Naive thymus-derived CD8-positive, alpha-beta T cell (primary cell): Measurements from ENCODE around the gene VPS16. TPM values are rescaled to one million over a fixed set of nuclear protein-coding genes. Genes with fewer than 3 reads are reported as not detected.
"Not testable (repeated sequence)": the region's sequence is repeated elsewhere in the genome, so short reads cannot be mapped to it uniquely, and the experiment has no call there.

Source experiments
- ATAC-seq, 2 donors: fragments of 150-1000 bp; cut with Tn5 transposase in 1 of 2; sonication (Bioruptor Pico), chemical (Tn5 transposase) in 1 of 2; 1 replicate in 1 of 2; 2 replicates in 1 of 2; pipeline ENCODE4 v1.10.0; 2021; ENCODE audit warnings: mild to moderate bottlenecking in 2 of 2, moderate library complexity in 2 of 2
- POLR2A ChIA-PET: fragments of 350-600 bp; sonication (Branson Sonifier 250); formaldehyde crosslinking; loops from one replicate; lab custom pipeline; 2021; ENCODE audit warnings: antibody characterized with exemption; lab: Charles Lee
- DNase-seq, 10 donors: peaks; one replicate each; pipeline versions ENCODE4 v3.0.0 to v3.0.0-alpha.2; 2020 to 2022
- H3K27ac Mint-ChIP-seq, 10 donors: one replicate each; pipeline ENCODE4 v1.8.0; 2020 to 2022; ENCODE audit warnings: mild to moderate bottlenecking in 10 of 10, mixed read lengths in 10 of 10, moderate library complexity in 4 of 10, inconsistent platforms in 1 of 10
- H3K27me3 Mint-ChIP-seq, 5 donors: one replicate each; pipeline ENCODE4 v1.8.0; 2021 to 2022; ENCODE audit warnings: mixed read lengths in 5 of 5
- H3K36me3 Mint-ChIP-seq, 3 donors: one replicate each; pipeline ENCODE4 v1.8.0; 2020 to 2022; ENCODE audit warnings: mixed read lengths in 3 of 3, mild to moderate bottlenecking in 2 of 3, inconsistent platforms in 1 of 3
- H3K4me1 Mint-ChIP-seq, 4 donors: one replicate each; pipeline ENCODE4 v1.8.0; 2021 to 2022; ENCODE audit warnings: mixed read lengths in 4 of 4
- H3K4me3 Mint-ChIP-seq, 10 donors: one replicate each; pipeline ENCODE4 v1.8.0; 2020 to 2022; ENCODE audit warnings: mild to moderate bottlenecking in 10 of 10, mixed read lengths in 10 of 10, moderate library complexity in 6 of 10, inconsistent platforms in 1 of 10
- H3K9me3 Mint-ChIP-seq, 9 donors: one replicate each; pipeline ENCODE4 v1.8.0; 2020 to 2022; ENCODE audit warnings: mixed read lengths in 9 of 9, mild to moderate bottlenecking in 3 of 9, inconsistent platforms in 1 of 9, moderate library complexity in 1 of 9
- polyA plus RNA-seq, 3 donors: library from polyadenylated mRNA; unstranded; fragments of 300-500 nt; fragmentation: Illumina TruSeq; gene quantifications; one replicate each; pipeline ENCODE4 v1.2.3, GENCODE V29; 2021
- total RNA-seq, 8 experiments: library from RNA in 2 of 8; stranded (reverse) in 2 of 8; gene quantifications; one replicate each; pipeline ENCODE4 v1.2.3 and lab custom pipeline; 2021 to 2026

VPS16 gene
- total and polyA plus RNA-seq, 5 experiments from 2014 or later = 34.6 to 57.8 (median 40.6) TPM

- peak in 7 of 10 donors; percentile 42 to 76 (median 62) for DNase-seq
- POLR2A ChIA-PET = interaction anchor here (1.2 to 2.6 kb wide), 3 partner anchors 12 to 81 kb away, joined by 3 to 13 read pairs (median 6); partner anchors contain the start of genes PCED1A and VPS16
These were observed 18.5 kb upstream of the VPS16 start for GRCh38 chr20:2822073-2822472.

DNA sequence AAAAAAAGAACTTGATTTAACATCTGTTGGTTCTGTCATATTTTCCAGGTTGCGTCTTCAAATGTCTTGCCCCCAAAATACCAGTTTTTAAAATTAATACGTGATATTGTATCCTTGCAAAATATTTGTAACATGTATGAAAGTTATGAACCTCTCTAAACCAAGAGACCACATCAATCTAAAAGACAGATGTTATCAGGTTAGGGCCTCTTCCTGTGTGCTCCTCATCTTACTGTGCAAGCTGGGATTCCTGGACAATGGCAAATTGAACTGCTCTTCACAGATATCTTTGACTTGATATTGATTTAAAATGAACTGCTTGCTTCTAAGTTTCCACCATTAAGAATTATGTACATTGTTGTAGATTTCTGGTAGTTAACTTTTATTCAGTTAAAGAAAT, 14.8 kb upstream of the VPS16 start:
- POLR2A ChIA-PET = interaction anchor here (1.2 kb wide), 1 partner anchor 43 kb away, joined by 4 read pairs; no protein-coding TSS in a partner anchor

More at GRCh38 chr20:2822073-2822472, 18.5 kb upstream of the VPS16 start:
- H3K9me3 Mint-ChIP-seq = no peaks in the 10 kb centered on the region
- H3K4me1 Mint-ChIP-seq = peaks cover 19 to 39% (median 29%) of the 10 kb centered on the region in 4 donors
- peak overlapping the region in 2 of 10 donors; percentile 22 to 51 for H3K27ac Mint-ChIP-seq
- peaks cover 10 to 20% (median 15%) of the 10 kb centered on the region in 5 donors for H3K27me3 Mint-ChIP-seq
- ATAC-seq = peak; percentile 88 to 96
- no peaks in the 10 kb centered on the region for H3K36me3 Mint-ChIP-seq
- peak overlapping the region in 8 of 10 donors; percentile 50 to 84 (median 78) for H3K4me3 Mint-ChIP-seq

GRCh38 chr20:2826655-2827054, 13.9 kb upstream of the VPS16 start:
- Mint-ChIP-seq H3K36me3 (no peaks in the 10 kb centered on the region), H3K4me3 (peak overlapping the region in 6 of 10 donors; percentile 24 to 81 (median 46)), H3K4me1 (peaks cover 5 to 23% (median 21%) of the 10 kb centered on the region in 4 donors), H3K27ac (no peak overlapping the region), H3K27me3 (peaks cover 0 to 13% (median 8%) of the 10 kb centered on the region in 5 donors), H3K9me3 (no peaks in the 10 kb centered on the region)
- no peak for ATAC-seq
- no peak for DNase-seq
- POLR2A ChIA-PET = interaction anchor here (0.7 to 1.2 kb wide), 2 partner anchors 42 to 226 kb away, joined by 3 to 4 read pairs; no protein-coding TSS in a partner anchor

More for the DNA sequence above, 14.8 kb upstream of the VPS16 start:
- Mint-ChIP-seq H3K27ac (peak overlapping the region in 5 of 10 donors; percentile 21 to 46 (median 31)), H3K4me1 (peaks cover 7 to 28% (median 24%) of the 10 kb centered on the region in 4 donors), H3K36me3 (no peaks in the 10 kb centered on the region), H3K27me3 (peaks cover under 1 to 16% (median 11%) of the 10 kb centered on the region in 5 donors), H3K4me3 (peak overlapping the region; percentile 22 to 82 (median 71)), H3K9me3 (no peaks in the 10 kb centered on the region)
- DNase-seq (peak in 3 of 10 donors; percentile 21 to 37 (median 33)), ATAC-seq (peak; percentile 36 to 51)

- H3K9me3 Mint-ChIP-seq = no peaks in the 10 kb centered on the region
- peaks cover 7 to 23% (median 16%) of the 10 kb centered on the region in 4 donors for H3K4me1 Mint-ChIP-seq
- ATAC-seq = no peak
- no peak overlapping the region for H3K27ac Mint-ChIP-seq
- H3K36me3 Mint-ChIP-seq = peaks cover 0 to 4% (median 0%) of the 10 kb centered on the region in 3 donors
- H3K27me3 Mint-ChIP-seq = peaks cover 0 to 12% (median 6%) of the 10 kb centered on the region in 5 donors
- H3K4me3 Mint-ChIP-seq = no peak overlapping the region
- DNase-seq = no peak
- POLR2A ChIA-PET = no interaction called here
These were observed 11.2 kb upstream of the VPS16 start for GRCh38 chr20:2829376-2829775.

- H3K36me3 Mint-ChIP-seq = peaks cover 0 to 15% (median 5%) of the 10 kb centered on the region in 3 donors
- not testable (repeated sequence) for H3K27ac Mint-ChIP-seq, ATAC-seq, H3K9me3 Mint-ChIP-seq, H3K4me3 Mint-ChIP-seq, H3K27me3 Mint-ChIP-seq, DNase-seq
- peaks cover 7 to 17% (median 9%) of the 10 kb centered on the region in 4 donors for H3K4me1 Mint-ChIP-seq
- POLR2A ChIA-PET = interaction anchor here (0.6 to 1.1 kb wide), 4 partner anchors 9 to 179 kb away, joined by 4 to 5 read pairs (median 4); partner anchors contain the start of genes NOP56, PCED1A and VPS16
These were observed 9.3 kb upstream of the VPS16 start for GRCh38 chr20:2831206-2831605.

DNA sequence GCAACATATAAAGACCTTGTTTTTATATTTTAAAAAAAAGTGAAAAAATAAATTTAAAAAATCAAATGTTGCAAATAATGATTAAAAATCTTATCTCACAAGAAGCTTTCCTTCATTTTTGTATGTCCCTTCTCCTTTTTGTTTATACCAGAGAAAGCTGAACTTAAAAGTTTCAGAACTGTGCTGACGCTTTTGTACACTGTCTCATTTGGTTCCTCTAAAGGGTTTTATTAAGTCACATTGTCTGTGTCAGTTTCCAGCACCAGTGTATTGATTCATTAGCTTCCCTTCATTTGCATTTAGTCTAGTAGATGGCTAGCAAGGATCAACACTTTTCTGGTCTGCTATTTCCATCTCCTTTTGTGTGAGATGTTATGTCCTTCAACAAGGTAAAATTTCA, 6.8 kb upstream of the VPS16 start:
- no peak overlapping the region for H3K4me3 Mint-ChIP-seq
- POLR2A ChIA-PET = interaction anchor here (2.0 kb wide), 1 partner anchor 12 kb away, joined by 6 read pairs; no protein-coding TSS in a partner anchor
- peak overlapping the region in 1 of 10 donors; percentile 68 for H3K27ac Mint-ChIP-seq
- H3K9me3 Mint-ChIP-seq = no peaks in the 10 kb centered on the region
- ATAC-seq = no peak
- DNase-seq = no peak
- peaks cover 13 to 18% (median 14%) of the 10 kb centered on the region in 4 donors for H3K4me1 Mint-ChIP-seq
- H3K27me3 Mint-ChIP-seq = peaks cover 0 to 2% (median 0%) of the 10 kb centered on the region in 5 donors
- peaks cover 0 to 18% (median 5%) of the 10 kb centered on the region in 3 donors for H3K36me3 Mint-ChIP-seq

GRCh38 chr20:2834401-2835110, 6.0 kb upstream of the VPS16 start:
- Mint-ChIP-seq H3K36me3 (peaks cover 0 to 18% (median 5%) of the 10 kb centered on the region in 3 donors), H3K4me3 (peak overlapping the region in 1 of 10 donors; percentile 37), H3K9me3 (no peaks in the 10 kb centered on the region), H3K4me1 (peaks cover 18 to 24% (median 19%) of the 10 kb centered on the region in 4 donors), H3K27me3 (no peaks in the 10 kb centered on the region), H3K27ac (peak overlapping the region in 3 of 10 donors; percentile 15 to 68 (median 37))
- POLR2A ChIA-PET = interaction anchor here (0.6 to 2.0 kb wide), 2 partner anchors 13 to 15 kb away, joined by 6 read pairs; no protein-coding TSS in a partner anchor
- ATAC-seq (no peak), DNase-seq (no peak)

DNA sequence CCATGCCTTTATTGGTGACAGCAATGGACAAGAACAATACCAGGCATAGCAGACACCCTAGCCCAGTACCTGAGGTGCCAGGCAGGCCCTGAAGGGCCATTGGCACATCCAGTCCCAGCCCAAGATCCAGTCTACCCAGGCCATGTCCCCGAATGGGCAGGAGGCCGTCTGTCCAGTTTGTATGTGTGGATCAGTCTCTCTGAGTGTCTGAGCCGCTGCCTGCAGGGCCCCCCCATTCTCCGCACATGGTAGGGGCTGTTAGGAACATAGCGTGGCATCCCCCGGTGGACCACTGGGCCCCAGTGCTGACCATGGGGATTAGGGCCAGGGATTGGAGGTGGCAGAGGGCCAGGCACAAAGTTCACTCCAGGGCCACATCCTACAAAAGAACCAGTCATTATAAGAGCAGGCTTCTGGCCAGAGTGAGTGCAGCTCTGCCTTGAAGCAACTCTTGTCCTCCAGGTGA, 5.2 kb upstream of the VPS16 start:
- Mint-ChIP-seq H3K4me1 (peaks cover 19 to 26% (median 22%) of the 10 kb centered on the region in 4 donors), H3K27me3 (no peaks in the 10 kb centered on the region), H3K36me3 (peaks cover 0 to 18% (median 5%) of the 10 kb centered on the region in 3 donors), H3K27ac (peak overlapping the region in 1 of 10 donors; percentile 41), H3K9me3 (no peaks in the 10 kb centered on the region), H3K4me3 (no peak overlapping the region)
- POLR2A ChIA-PET = interaction anchor here (0.6 kb wide), 1 partner anchor 14 kb away, joined by 6 read pairs; no protein-coding TSS in a partner anchor
- DNase-seq (no peak), ATAC-seq (no peak)

DNA sequence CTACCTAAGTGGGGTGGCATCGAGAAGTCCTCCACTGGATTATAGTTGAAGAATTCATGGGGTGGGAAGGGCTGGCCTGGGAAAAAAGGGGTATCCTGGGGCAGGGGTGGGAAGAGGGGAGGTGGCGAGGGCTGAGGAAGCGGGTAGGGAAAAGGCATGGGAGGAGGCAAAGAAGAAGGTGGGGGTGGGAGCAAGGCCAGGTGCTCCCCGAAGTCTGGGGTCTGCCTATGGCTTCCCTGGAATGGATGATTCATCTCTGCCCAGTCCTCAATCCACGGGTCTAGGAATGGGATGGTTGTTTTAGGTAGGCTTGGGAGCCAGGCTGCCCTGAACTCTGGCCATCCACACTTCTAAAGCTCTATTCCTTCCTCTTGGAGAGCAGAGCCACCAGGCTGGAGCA, 4.5 kb upstream of the VPS16 start:
- POLR2A ChIA-PET = no interaction called here
- Mint-ChIP-seq H3K36me3 (peaks cover 0 to 18% (median 5%) of the 10 kb centered on the region in 3 donors), H3K27me3 (no peaks in the 10 kb centered on the region), H3K9me3 (no peaks in the 10 kb centered on the region), H3K4me3 (peak overlapping the region in 1 of 10 donors; percentile 45), H3K27ac (peak overlapping the region in 3 of 10 donors; percentile 9 to 59 (median 21)), H3K4me1 (peaks cover 19 to 26% (median 22%) of the 10 kb centered on the region in 4 donors)
- ATAC-seq = no peak
- DNase-seq = no peak

GRCh38 chr20:2837221-2837960, 3.2 kb upstream of the VPS16 start:
- ATAC-seq (no peak), DNase-seq (no peak)
- Mint-ChIP-seq H3K4me1 (peaks cover 22 to 32% (median 27%) of the 10 kb centered on the region in 4 donors), H3K27ac (peak overlapping the region in 1 of 10 donors; percentile 44), H3K36me3 (peaks cover 0 to 18% (median 5%) of the 10 kb centered on the region in 3 donors), H3K27me3 (no peaks in the 10 kb centered on the region), H3K4me3 (peak overlapping the region in 3 of 10 donors; percentile 33 to 46 (median 36)), H3K9me3 (no peaks in the 10 kb centered on the region)
- POLR2A ChIA-PET = no interaction called here

- Mint-ChIP-seq H3K27ac (peak overlapping the region in 5 of 10 donors; percentile 7 to 53 (median 38)), H3K4me1 (peaks cover 22 to 34% (median 29%) of the 10 kb centered on the region in 4 donors), H3K9me3 (no peaks in the 10 kb centered on the region), H3K4me3 (peak overlapping the region in 8 of 10 donors; percentile 19 to 73 (median 44)), H3K36me3 (peaks cover 0 to 20% (median 5%) of the 10 kb centered on the region in 3 donors), H3K27me3 (no peaks in the 10 kb centered on the region)
- DNase-seq (no peak), ATAC-seq (no peak)
- POLR2A ChIA-PET = interaction anchor here (3.1 kb wide), 1 partner anchor 27 kb away, joined by 26 read pairs; no protein-coding TSS in a partner anchor
These were observed 2.3 kb upstream of the VPS16 start for GRCh38 chr20:2838170-2838797.
